GM12874 (cell line): ENCODE results near the gene FBXW12.

Experiments used
- CTCF ChIP-seq: IDR thresholded peaks from 2 replicates; pipeline ENCODE4 v1.5.1; 2011; ENCODE audit warnings: low read depth, mild to moderate bottlenecking, control low read depth, low read length, moderate library complexity; ENCODE audit not compliant: insufficient read depth

FBXW12 gene

GRCh38 chr3:48402281-48402732, 30.3 kb downstream of the FBXW12 start:
- TF ChIP-seq CTCF, result no peak

GRCh38 chr3:48402907-48403306, 30.9 kb downstream of the FBXW12 start:
- no peak for TF ChIP-seq CTCF

GRCh38 chr3:48403533-48404439, 31.8 kb downstream of the FBXW12 start:
- no peak for TF ChIP-seq CTCF

- no peak for TF ChIP-seq CTCF
Measured at GRCh38 chr3:48404440-48405342, 32.7 kb downstream of the FBXW12 start.

GRCh38 chr3:48405343-48405881, 33.4 kb downstream of the FBXW12 start:
- TF ChIP-seq CTCF, result no peak

GRCh38 chr3:48405971-48406370, 34.0 kb downstream of the FBXW12 start:
- no peak for TF ChIP-seq CTCF
